ENCODE measurements around the gene GMPR2.

GMPR2 gene

DNA sequence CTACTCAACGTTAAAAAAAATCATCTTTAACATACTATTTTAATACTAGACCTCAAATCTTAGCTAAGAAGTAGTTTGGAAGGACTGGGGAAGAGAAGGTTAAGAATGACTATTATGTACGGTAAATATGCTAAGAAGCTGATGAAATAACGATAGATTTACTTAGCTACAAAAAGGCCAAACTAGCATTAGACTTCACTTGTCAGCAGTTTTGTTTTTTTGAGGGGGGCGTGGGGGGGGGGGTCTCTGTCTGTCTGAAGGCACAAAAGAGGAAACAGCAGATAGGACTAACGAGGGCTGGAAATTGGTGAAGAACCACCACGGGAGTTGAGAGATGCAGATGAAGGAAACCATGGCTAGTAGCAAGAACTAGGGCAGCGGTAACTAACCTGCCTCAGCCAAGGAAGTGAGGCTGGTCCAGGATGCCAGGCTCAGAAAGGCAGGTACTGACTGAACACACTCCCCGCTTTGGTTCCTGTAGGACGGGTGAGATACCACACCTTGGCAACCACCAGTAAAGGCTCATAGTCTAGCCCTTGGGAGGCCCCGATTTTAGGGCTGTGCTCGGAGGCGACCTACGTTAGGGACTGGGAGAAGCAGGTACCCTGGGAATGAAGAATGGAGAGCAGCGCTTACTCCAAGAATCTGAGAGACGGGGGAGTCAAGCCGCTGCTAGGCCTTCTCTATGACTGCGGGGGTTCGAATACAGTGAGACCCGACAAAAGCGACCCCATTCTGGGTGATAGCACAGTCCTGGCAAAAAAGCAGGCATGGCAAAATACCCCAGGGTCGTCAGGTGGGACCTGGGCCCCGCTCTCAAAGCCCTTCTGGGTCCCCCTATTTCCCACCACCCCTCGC is 1.2 kb upstream of the GMPR2 start:
- Mint-ChIP-seq H3K27ac (peak overlapping the region; percentile 94), H3K9me3 (no peaks in the 10 kb centered on the region), H3K4me3 (peak overlapping the region; percentile 95), H3K27me3 (ENCODE audit: low read depth) (no peaks in the 10 kb centered on the region), H3K36me3 (ENCODE audit: low read depth) (peaks cover 32% of the 10 kb centered on the region), H3K4me1 (ENCODE audit: low read depth) (peaks cover 39% of the 10 kb centered on the region)
- DNase-seq (ENCODE audit: low spot score), result no peak

DNA sequence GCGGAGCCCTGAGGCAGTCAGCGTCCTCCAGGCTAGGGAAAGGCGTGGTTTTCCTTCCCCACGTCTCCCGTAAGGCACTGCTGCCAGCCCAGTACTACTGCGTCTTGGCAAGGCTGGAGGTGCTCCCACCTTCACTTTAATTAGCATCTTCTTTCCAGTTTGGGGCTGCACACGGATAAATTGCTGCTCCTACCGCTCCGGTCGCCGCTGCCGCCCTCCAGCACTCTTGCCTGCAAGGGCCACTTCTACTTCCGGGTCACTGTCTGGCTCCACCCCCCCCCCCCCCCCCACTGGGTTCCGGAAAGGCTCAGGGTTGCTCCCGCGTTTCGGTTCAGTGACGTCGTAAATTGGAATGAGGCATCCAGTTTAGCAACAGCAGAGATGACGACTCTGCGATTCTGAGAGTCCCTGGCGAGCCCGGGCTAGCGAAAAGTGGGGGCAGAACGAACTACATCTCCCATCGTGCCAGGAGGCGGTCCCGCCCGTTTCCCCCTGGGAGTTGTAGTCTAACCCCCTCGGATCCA is 546 bp upstream of the GMPR2 start, which contains the start of gene NEDD8:
Gene NEDD8 (minus strand): TSS at position 247 of the 524 bp plus-strand sequence. CDS start 100 bp downstream, at position 147.
- H3K27me3 Mint-ChIP-seq (ENCODE audit: low read depth), result no peaks in the 10 kb centered on the region
- peaks cover 35% of the 10 kb centered on the region for H3K36me3 Mint-ChIP-seq (ENCODE audit: low read depth)
- H3K4me1 Mint-ChIP-seq (ENCODE audit: low read depth), result peaks cover 35% of the 10 kb centered on the region
- peak; percentile 91 for DNase-seq (ENCODE audit: low spot score)
- H3K9me3 Mint-ChIP-seq, result no peaks in the 10 kb centered on the region
- peak within 1 kb of the TSS; percentile 94 for H3K27ac Mint-ChIP-seq
- peak within 1 kb of the TSS; percentile 95 for H3K4me3 Mint-ChIP-seq

- Mint-ChIP-seq H3K36me3 (ENCODE audit: low read depth) (peaks cover 43% of the 10 kb centered on the region), H3K27me3 (ENCODE audit: low read depth) (no peaks in the 10 kb centered on the region), H3K4me3 (peak overlapping the region; percentile 95), H3K27ac (peak overlapping the region; percentile 94), H3K9me3 (no peaks in the 10 kb centered on the region), H3K4me1 (ENCODE audit: low read depth) (peaks cover 39% of the 10 kb centered on the region)
- DNase-seq (ENCODE audit: low spot score), result no peak
These were observed 773 bp downstream of the GMPR2 start for GRCh38 chr14:24233538-24233866.

- Mint-ChIP-seq H3K4me1 (ENCODE audit: low read depth) (peaks cover 45% of the 10 kb centered on the region), H3K36me3 (ENCODE audit: low read depth) (peaks cover 52% of the 10 kb centered on the region), H3K9me3 (no peaks in the 10 kb centered on the region), H3K4me3 (peak overlapping the region; percentile 95), H3K27ac (peak overlapping the region; percentile 82), H3K27me3 (ENCODE audit: low read depth) (no peaks in the 10 kb centered on the region)
- no peak for DNase-seq (ENCODE audit: low spot score)
These were observed 1.6 kb downstream of the GMPR2 start for GRCh38 chr14:24234095-24235005.

DNA sequence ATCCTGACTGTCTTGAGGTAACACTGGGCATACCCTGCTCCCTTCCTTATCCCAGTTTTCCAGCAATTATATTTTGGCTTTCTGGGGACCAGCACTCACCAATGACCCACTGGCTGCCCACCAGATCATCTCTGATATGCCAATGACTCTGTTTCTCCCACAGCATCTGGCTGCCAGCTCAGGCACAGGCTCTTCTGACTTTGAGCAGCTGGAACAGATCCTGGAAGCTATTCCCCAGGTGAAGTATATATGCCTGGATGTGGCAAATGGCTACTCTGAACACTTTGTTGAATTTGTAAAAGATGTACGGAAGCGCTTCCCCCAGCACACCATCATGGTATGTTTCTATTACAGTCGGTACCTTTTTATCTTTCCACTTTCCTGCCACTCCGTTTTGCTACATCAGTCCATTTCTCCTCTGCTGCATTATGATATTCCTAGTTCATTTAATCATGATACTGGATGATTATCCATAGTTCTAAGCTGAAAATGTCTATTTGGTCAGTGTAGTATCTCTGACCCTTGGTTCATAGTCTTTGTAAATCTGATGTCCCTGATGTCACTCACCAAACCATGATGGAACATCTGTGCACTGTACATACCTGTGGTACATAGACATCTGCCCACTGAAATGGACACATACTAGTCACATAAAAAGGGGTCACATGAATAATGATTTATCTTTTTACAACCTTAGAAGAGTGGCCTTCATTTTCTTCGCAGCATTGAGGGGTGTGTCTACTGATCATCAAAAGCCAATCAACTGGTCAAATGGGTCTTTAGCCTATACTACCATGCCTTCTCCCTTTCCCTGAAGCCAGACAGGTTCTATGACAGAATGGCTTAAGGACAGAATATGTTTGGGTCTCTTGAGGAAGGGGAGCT is 3.3 kb downstream of the GMPR2 start:
- H3K27ac Mint-ChIP-seq, result peak overlapping the region; percentile 32
- DNase-seq (ENCODE audit: low spot score), result no peak
- H3K36me3 Mint-ChIP-seq (ENCODE audit: low read depth), result peaks cover 68% of the 10 kb centered on the region
- H3K4me3 Mint-ChIP-seq, result no peak overlapping the region
- peaks cover 56% of the 10 kb centered on the region for H3K4me1 Mint-ChIP-seq (ENCODE audit: low read depth)
- no peaks in the 10 kb centered on the region for H3K9me3 Mint-ChIP-seq
- H3K27me3 Mint-ChIP-seq (ENCODE audit: low read depth), result no peaks in the 10 kb centered on the region

GRCh38 chr14:24236689-24237462 is 4.1 kb downstream of the GMPR2 start:
- Mint-ChIP-seq H3K36me3 (ENCODE audit: low read depth) (peaks cover 69% of the 10 kb centered on the region), H3K27ac (peak overlapping the region; percentile 21)

GRCh38 chr14:24237463-24237955 is 4.8 kb downstream of the GMPR2 start:
- H3K36me3 Mint-ChIP-seq (ENCODE audit: low read depth), result peaks cover 70% of the 10 kb centered on the region

More at GRCh38 chr14:24236689-24237462, 4.1 kb downstream of the GMPR2 start:
- DNase-seq (ENCODE audit: low spot score), result no peak
- Mint-ChIP-seq H3K27me3 (ENCODE audit: low read depth) (no peaks in the 10 kb centered on the region), H3K9me3 (no peaks in the 10 kb centered on the region), H3K4me3 (no peak overlapping the region), H3K4me1 (ENCODE audit: low read depth) (peaks cover 53% of the 10 kb centered on the region)

DNA sequence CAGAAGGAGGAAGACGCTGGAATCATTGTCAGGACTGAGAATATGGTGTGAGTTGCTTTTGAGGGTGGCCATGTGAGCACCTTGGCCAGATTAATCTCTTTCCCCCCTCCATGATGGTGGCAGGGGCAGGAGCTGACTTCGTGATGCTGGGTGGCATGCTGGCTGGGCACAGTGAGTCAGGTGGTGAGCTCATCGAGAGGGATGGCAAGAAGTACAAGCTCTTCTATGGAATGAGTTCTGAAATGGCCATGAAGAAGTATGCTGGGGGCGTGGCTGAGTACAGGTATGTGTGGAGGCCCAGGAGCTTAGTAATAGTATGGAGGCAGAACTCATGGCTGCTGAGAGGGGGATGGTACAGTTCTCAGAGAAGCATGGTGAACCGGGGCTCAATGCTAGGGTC is 5.4 kb downstream of the GMPR2 start:
- Mint-ChIP-seq H3K4me3 (no peak overlapping the region), H3K9me3 (no peaks in the 10 kb centered on the region), H3K27me3 (ENCODE audit: low read depth) (no peaks in the 10 kb centered on the region), H3K36me3 (ENCODE audit: low read depth) (peaks cover 70% of the 10 kb centered on the region), H3K4me1 (ENCODE audit: low read depth) (peaks cover 53% of the 10 kb centered on the region), H3K27ac (peak overlapping the region; percentile 13)
- DNase-seq (ENCODE audit: low spot score), result no peak

More at GRCh38 chr14:24237463-24237955, 4.8 kb downstream of the GMPR2 start:
- Mint-ChIP-seq H3K4me3 (no peak overlapping the region), H3K27me3 (ENCODE audit: low read depth) (no peaks in the 10 kb centered on the region), H3K27ac (no peak overlapping the region), H3K9me3 (no peaks in the 10 kb centered on the region), H3K4me1 (ENCODE audit: low read depth) (peaks cover 53% of the 10 kb centered on the region)
- no peak for DNase-seq (ENCODE audit: low spot score)

- Mint-ChIP-seq H3K4me3 (no peak overlapping the region), H3K4me1 (ENCODE audit: low read depth) (peaks cover 49% of the 10 kb centered on the region)
These were observed 5.9 kb downstream of the GMPR2 start for GRCh38 chr14:24238527-24239037.

GRCh38 chr14:24240110-24240918 is 7.6 kb downstream of the GMPR2 start:
- H3K27me3 Mint-ChIP-seq (ENCODE audit: low read depth), result no peaks in the 10 kb centered on the region
- H3K27ac Mint-ChIP-seq, result peak overlapping the region; percentile 47
- H3K36me3 Mint-ChIP-seq (ENCODE audit: low read depth), result peaks cover 57% of the 10 kb centered on the region
- peak overlapping the region; percentile 97 for H3K4me3 Mint-ChIP-seq
- peaks cover 38% of the 10 kb centered on the region for H3K4me1 Mint-ChIP-seq (ENCODE audit: low read depth)
- no peaks in the 10 kb centered on the region for H3K9me3 Mint-ChIP-seq
- no peak for DNase-seq (ENCODE audit: low spot score)

More at GRCh38 chr14:24238527-24239037, 5.9 kb downstream of the GMPR2 start:
- Mint-ChIP-seq H3K27ac (peak overlapping the region; percentile 13), H3K36me3 (ENCODE audit: low read depth) (peaks cover 70% of the 10 kb centered on the region), H3K27me3 (ENCODE audit: low read depth) (no peaks in the 10 kb centered on the region), H3K9me3 (no peaks in the 10 kb centered on the region)
- DNase-seq (ENCODE audit: low spot score), result no peak

GRCh38 chr14:24241829-24242443 is 9.2 kb downstream of the GMPR2 start:
- H3K4me3 Mint-ChIP-seq, result peak overlapping the region; percentile 97
- peak overlapping the region; percentile 100 for H3K27ac Mint-ChIP-seq
- H3K4me1 Mint-ChIP-seq (ENCODE audit: low read depth), result peaks cover 37% of the 10 kb centered on the region
- DNase-seq (ENCODE audit: low spot score), result peak; percentile 93
- H3K27me3 Mint-ChIP-seq (ENCODE audit: low read depth), result no peaks in the 10 kb centered on the region
- H3K36me3 Mint-ChIP-seq (ENCODE audit: low read depth), result peaks cover 42% of the 10 kb centered on the region
- no peaks in the 10 kb centered on the region for H3K9me3 Mint-ChIP-seq
